ENCODE results near the gene NCAPG2.
A peak's percentile ranks its signal among the peaks of the same experiment; 100 is the strongest.

The NCAPG2 gene, protein sequence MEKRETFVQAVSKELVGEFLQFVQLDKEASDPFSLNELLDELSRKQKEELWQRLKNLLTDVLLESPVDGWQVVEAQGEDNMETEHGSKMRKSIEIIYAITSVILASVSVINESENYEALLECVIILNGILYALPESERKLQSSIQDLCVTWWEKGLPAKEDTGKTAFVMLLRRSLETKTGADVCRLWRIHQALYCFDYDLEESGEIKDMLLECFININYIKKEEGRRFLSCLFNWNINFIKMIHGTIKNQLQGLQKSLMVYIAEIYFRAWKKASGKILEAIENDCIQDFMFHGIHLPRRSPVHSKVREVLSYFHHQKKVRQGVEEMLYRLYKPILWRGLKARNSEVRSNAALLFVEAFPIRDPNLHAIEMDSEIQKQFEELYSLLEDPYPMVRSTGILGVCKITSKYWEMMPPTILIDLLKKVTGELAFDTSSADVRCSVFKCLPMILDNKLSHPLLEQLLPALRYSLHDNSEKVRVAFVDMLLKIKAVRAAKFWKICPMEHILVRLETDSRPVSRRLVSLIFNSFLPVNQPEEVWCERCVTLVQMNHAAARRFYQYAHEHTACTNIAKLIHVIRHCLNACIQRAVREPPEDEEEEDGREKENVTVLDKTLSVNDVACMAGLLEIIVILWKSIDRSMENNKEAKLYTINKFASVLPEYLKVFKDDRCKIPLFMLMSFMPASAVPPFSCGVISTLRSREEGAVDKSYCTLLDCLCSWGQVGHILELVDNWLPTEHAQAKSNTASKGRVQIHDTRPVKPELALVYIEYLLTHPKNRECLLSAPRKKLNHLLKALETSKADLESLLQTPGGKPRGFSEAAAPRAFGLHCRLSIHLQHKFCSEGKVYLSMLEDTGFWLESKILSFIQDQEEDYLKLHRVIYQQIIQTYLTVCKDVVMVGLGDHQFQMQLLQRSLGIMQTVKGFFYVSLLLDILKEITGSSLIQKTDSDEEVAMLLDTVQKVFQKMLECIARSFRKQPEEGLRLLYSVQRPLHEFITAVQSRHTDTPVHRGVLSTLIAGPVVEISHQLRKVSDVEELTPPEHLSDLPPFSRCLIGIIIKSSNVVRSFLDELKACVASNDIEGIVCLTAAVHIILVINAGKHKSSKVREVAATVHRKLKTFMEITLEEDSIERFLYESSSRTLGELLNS

DNA sequence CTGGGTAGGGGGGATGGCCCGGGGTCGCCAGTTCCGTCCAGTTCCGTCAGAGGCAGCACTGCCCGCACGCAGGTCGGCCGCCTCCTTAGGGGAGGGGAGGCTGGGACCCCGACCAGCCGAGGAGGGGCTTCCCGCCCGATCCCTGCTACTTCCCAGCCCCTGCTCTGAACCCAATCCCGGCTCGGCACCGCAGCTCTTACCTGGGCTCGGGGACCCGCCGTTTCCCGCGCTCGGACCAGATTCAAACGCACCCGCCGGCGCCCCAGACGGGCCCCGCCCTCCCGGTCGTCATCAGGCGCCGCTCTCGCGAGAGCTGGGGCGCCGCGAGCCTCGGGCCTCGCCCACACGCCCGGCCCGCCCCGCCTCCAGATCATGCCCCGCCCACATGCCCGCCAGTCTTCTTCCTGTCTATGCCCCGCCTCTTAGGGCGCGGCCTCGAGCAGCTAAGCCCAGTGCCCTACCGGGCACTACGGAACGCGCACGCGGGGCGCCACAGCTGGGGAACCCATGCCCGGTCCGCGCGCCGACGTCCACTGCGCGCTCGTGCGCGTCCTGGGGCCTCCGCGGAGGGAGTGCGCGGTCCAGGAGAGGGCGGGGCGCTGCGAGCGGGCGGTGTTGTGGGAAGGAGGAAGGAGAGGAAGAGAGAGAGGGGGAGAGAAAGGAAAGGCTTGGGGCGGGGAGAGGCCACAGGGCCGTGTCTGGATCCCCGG is at the start of gene NCAPG2:
Gene NCAPG2 (minus strand): TSS at position 281 of the 710 bp plus-strand sequence. CDS start 2,905 bp downstream, outside the sequence.
- DNase-seq (ENCODE audit: low read depth in 2 of 3, low spot score in 1 of 3) = peak; percentile 96 to 98 (median 96)

DNA sequence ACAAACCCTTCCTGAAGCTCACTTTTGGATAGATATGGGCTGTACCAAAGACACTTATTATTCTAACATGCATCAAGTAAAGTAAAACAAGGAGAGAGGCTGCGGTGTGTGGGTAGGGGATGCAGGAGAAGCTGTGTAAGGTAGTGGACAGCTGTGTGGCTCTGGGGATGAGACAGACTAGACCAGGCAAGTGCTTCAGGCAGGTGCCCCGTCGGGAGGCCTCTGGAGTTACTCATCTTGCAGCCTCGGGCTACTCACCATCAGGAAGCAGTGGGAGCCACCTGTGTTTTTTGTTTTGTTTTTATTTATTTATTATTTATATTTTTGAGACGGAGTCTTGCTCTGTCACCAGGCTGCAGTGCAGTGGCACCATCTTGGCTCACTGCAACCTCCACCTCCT is 49.3 kb upstream of the NCAPG2 start:
- no peak for DNase-seq (ENCODE audit: low read depth in 2 of 3, low spot score in 1 of 3)

DNA sequence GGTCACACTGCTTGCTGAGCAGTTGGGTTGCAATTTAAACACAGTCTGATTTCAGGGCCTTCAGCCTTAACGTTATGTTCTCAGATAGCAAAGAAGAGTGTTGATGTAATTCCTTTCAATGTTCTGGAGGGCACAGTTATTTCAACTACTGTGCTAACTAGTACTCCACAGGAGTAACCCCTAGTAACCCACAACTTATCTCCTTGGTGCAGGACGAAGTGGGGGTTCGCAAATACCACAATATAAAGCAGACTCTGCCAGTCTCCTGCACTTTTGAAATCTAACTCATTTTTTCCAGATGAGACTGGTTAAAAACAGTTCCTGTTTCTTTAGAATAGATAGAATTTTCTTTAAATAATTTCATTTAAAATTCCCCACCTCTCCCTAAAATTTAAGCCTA is 47.1 kb upstream of the NCAPG2 start:
- DNase-seq (ENCODE audit: low read depth in 2 of 3, low spot score in 1 of 3) = no peak

DNA sequence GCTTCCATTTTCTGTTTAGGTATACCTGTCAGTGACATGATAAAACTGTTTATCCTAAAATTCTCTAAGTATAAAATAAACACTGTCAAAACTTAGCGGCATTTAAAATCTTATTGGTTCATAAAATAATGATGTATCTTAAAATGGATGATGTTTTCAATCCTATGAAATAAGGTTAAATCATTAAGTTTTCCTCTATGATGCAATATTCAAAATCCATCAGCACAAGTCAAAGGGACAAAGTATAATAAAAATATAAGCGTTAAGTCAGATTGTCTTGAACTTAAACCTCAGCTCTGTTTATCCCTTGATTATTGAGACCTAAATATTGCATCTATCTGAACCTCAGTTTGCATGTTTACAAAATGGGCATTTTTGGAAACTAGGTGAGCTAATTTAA is 46.6 kb upstream of the NCAPG2 start:
- DNase-seq (ENCODE audit: low read depth in 2 of 3, low spot score in 1 of 3) = no peak

DNA sequence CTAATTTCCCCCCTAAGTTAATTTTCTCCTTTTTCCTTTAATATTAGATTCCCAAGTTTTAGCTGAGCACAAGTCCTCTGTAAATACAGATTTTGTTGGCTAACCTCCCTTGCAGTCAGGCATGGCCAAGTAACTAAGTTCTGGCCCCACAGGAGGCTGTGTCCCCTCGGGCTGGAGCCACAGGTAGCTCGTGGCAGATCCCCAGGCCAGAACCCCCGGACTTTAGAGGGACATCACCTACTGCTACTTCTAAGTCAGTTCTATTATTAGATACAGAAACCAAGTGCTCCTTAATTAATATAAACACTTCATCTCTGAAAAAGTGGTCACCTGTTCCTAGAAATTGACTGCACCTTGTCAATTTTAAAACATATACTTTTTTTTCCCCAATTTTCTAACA is 46.1 kb upstream of the NCAPG2 start:
- DNase-seq (ENCODE audit: low read depth in 2 of 3, low spot score in 1 of 3) = no peak

DNA sequence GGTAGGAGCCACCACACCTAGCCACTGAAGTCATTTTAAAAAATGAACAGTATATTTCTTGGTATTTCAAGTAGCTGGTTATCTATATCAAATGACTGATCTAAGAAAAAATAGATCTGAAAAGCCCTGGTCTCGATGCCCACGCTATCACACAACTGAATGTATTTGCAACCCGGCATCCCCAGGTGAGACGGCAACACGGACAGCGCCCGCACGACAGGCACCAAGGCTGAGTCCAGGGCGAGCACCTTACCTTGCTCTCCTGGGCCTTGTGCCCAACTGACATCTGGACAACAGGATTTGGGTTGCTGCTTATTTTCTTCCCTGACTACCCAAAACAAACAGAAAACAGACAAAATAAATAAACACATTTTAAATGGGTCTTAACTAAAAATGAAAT is 44.8 kb upstream of the NCAPG2 start:
- no peak for DNase-seq (ENCODE audit: low read depth in 2 of 3, low spot score in 1 of 3)

DNA sequence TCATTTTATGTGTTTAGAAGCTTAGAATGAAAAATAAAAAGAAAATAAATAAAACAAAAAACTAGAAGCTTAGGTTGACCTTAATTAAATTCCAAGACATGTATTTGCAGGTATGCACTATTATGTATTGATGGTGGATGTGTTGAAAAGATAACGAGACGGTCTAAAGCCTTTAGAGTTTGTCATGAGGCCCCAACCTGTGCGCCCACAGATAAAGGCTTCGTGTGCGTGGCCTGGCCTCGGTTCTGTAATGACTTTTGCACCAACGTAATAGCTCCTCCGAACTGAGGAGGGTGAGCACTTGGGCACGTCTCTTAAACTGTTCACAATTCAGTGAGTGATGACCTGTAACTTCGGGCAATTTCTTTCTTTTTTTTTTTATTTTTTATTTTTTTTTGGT is 43.7 kb upstream of the NCAPG2 start:
- no peak for DNase-seq (ENCODE audit: low read depth in 2 of 3, low spot score in 1 of 3)

DNA sequence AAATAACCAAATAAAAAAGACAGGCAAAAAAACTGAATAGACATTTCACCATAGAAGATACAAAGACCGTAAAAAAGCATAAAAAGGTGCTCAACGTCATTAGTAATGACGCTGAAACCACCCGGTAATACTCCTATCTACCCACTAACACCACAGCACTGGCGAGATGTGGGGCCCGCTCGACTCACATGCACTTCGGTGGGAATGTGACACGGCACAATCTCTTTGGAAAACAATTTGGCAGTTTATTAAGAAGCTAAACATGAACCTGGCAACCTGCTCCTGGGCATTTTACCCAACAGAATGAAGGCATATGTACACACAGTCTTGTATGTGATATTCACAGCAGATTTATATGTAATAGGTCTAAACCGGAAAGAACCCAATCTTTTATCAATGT is 42.8 kb upstream of the NCAPG2 start:
- DNase-seq (ENCODE audit: low read depth in 2 of 3, low spot score in 1 of 3) = no peak

DNA sequence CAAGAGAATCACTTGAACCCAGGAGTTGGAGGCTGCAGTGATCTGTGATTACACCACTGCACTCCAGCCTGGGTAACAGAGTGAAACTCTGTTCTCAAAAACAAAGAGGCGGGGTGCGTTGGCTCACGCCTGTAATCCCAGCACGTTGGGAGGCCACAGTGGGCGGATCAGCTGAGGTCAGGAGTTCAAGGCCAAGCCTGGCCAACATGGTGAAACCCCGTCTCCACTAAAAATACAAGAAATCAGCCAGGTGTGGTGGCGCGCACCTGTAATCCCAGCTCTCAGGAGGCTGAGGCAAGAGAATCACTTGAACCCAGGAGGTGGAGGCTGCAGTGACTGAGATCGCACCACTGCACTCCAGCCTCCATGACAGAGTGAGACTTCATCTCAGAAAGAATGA is 42.4 kb upstream of the NCAPG2 start:
- no peak for DNase-seq (ENCODE audit: low read depth in 2 of 3, low spot score in 1 of 3)

DNA sequence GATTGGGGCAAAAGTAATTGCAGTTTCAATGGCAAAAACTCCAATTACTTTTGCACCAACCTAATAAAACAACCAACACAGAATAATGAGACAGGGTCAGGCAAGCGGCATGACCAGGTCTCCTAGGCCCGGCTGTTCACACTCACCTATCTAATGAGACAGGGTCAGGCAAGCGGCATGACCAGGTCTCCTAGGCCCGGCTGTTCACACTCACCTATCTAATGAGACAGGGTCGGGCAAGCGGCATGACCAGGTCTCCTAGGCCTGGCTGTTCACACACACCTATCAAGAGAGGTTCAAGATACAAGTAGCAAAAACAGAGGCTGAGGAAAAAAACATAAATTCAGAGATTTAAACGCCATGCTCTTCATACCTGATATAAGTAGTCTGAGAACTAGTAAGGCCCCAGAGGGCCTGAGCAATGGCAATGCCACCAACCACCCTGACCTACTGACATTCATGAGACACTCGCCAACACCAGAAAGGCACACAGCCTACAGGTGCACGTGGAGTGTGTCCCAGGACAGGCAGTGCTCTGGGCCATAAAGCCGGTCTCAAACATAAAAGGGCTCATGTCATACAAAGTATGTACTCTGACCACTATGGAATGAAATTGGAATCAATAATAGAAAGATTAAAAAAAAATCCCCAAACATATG is 40.6 kb upstream of the NCAPG2 start:
- no peak for DNase-seq (ENCODE audit: low read depth in 2 of 3, low spot score in 1 of 3)

DNA sequence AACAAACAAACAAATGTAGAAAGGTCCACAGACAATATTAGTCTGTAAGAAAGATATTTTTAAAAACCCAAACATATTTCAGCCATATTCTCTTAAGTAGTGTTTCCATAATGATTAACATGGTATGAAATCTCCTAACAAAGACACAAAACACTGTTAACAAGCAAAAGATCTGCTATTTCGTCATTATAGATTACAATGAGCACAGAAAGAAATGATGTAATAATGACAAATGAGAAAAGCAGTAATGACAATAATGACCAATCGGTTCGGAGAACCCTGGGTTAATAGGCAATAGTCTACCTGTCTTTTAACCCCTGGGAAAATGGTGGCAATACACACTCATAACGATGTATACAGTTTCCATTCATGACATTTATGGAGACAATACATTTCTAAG is 39.5 kb upstream of the NCAPG2 start:
- no peak for DNase-seq (ENCODE audit: low read depth in 2 of 3, low spot score in 1 of 3)

DNA sequence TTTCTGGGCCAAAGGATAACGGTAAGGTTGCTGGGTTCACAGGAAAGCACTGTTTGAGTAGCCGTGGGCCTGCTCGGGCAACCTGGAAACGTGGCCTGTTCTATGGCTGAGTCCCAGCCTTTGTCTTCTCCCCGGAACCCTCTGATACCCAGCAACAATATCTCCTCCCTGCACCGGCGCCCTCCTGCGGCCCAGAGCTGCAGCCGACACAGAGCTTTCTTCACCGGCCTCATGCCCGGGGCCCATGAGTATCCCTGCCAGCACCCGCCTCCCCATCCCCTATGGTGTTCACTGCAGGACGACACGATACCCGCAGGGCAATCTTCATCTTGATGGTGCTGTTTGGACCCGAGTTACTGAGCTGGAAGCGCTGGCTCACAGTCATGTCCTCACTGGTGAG is 38.6 kb upstream of the NCAPG2 start:
- no peak for DNase-seq (ENCODE audit: low read depth in 2 of 3, low spot score in 1 of 3)

DNA sequence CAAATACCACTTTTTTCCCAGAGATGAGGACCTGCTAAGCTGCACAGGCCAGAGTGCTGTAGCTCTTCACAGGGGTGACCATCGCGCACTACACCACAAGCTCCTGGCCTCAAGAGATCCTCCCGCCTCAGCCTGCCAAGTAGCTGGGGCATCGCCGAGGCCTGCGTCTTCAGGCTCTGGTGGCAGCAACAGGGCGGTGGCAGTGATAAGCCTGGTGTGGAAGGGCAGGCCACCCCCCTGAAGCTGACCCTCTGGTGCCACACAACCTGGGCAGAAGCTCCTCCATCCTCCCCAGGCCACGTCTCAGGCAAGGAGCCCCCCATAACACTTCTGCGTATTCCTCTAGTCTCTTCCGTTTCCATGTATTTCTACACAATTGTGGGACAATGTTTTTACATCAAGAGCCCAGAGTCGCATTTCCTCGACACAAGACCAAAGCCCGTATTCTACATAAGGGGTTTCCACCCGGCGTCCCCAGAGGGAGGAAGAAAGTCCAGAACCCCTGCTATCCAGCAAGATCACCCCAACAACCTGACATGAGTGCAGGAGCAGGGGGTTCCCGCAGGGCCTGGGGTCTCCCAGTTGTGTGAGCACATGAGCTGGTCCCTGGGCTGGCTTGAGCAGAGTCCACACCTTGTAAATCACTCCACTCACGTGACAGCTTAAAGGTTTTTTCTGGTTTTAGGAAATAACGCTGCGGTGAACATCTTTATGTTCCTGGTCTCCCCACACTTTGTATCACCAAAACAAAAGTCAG is 37.6 kb upstream of the NCAPG2 start:
- no peak for DNase-seq (ENCODE audit: low read depth in 2 of 3, low spot score in 1 of 3)

DNA sequence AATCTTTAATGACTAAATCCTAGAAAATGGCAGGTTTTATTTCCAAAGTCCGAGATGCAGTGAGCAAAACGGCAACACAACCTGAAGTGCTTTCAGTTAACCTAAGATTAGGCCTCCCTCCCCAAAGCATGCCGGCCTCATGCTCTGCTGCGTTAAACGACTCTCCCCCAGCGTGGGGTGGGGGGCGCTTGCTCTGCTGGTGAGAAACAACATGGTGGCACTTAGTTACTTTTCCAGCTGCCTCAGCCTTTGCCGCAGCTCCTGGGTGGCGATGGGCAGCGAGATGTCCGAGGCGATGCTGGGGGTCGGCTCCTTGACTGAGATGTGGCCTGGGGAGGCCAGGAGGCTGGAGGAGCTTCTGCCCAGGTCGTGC is 36.7 kb upstream of the NCAPG2 start:
- no peak for DNase-seq (ENCODE audit: low read depth in 2 of 3, low spot score in 1 of 3)

DNA sequence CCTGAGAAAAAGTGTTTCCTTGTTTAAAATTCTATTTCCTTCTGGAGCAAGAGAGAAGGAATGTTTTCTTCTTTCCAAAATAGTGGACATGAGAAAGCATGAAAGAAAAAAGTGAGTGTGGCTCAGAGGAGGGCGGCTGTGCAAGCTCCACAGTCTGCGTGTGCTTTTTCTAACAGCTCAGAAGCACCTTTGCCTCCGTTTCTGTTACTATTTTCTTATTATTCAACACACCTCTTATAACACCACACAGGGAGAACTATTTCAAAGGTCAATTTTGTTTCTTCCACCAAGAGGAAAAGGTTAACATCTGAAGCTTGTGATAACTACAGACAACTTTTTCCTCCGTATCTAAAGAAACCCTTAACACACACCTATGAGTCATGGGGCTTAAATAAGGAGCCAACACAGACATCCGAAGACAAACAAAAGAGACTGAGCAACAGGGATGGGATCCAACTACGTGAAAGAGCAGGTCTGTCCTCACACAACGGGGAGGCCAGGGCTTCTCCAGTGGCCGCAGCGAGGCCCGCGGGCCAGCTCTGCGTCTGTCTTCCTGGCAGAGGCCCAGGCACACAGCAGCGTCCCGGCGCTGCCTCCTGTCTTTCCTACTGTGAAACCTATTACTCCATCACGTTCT is 36.2 kb upstream of the NCAPG2 start:
- no peak for DNase-seq (ENCODE audit: low read depth in 2 of 3, low spot score in 1 of 3)

DNA sequence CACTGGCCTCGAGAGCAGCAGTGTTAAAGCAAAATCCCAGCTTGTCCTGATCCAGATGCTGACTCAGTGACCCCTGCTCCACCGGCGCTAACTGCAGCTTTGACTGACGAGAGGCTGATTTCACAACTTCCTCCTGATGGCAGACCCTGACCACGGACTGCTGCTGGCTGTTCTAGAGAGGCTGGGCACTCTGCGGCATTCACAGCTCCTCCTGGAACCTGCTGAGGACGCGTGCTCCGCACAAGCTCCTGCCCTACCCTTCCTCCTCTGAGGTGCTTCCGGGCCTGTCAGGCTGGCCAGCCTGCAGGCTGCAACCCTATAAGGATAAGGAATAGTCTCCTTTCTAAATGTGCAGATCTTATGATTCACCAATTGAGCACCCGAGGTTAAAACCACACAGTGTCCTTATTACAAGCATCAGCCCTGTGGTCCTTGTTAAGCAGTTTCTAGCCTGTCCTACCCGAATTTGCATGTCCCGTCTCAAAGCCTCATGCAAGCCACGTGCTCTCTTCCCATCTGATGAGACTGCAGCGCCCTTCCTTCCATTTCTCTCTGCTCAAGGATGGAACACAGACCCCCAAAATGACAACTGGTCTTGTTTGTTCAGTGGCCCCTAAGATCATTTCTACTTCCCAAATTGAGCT is 35.5 kb upstream of the NCAPG2 start:
- DNase-seq (ENCODE audit: low read depth in 2 of 3, low spot score in 1 of 3) = no peak

DNA sequence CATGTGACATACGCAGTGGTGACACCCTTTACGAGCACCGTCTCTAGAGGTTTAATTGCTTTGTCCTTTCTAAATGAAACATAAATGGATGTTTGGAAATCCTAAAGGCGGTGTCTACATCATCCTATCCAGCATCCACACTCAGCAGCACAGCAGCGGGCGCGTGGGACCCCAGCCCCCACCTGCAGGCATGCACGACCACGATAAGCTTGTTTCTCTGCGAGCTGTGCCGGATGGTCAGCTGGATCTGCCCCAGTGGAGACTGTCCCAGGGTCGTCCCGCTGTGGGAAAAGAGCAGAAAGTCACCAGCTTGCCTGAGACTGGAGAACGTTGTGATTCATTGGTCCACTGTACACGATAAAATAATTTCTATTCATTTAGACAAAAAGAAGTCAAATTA is 34.2 kb upstream of the NCAPG2 start:
- DNase-seq (ENCODE audit: low read depth in 2 of 3, low spot score in 1 of 3) = no peak

DNA sequence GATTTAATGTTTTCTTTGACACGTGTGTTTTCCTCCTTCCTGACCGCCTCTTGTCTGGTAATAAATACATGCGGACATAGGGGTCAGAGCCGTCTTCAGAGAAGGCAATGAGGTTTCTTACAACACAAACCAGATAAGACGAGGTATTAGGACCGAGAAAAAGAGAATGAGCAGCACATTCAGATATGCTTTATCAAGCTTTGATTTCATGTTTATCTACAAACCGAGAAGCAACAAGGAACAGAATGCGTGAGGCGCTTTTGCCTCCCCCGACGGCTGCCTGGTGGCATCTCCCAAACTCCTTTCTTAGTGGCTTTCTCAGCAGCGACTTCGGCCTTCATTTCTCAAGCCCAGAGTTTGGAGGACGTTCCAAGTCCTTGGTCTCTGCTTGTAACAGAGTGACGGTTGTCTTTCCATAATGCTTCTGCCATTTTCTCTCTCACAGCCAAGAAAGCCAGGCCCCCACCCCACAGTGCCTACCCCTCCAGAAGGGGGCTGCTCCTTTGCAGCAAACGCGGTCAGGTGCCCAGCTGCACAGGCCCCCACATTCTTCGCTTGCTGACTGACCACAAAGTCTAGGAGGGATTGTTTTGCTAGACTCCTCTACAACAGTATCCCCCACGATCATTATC is 32.6 kb upstream of the NCAPG2 start:
- no peak for DNase-seq (ENCODE audit: low read depth in 2 of 3, low spot score in 1 of 3)

DNA sequence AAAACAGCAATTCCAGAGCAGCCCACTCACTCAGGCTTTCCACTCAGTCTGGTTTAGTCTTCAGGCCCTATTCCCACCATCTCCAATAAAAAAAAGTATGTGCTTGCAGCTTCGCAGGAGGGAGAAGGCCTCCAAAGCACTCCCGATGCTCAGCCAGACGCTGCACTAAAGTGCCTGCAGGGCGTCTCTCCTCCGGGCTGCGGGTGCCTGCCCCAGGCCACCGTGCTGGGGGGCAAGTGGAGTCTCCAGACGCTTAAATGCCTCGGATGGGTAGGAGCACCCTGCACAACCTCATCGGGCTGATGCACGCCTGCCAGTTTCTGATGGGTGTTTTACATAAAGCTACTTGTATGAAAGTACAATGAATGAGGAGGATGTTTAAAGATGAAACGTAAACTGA is 31.3 kb upstream of the NCAPG2 start:
- DNase-seq (ENCODE audit: low read depth in 2 of 3, low spot score in 1 of 3) = no peak

All from stimulated activated CD4-positive, alpha-beta T cell treated with anti-CD3 and anti-CD28 coated beads, Interleukin-12 subunit alpha, Interleukin-12 subunit beta, amount 100 ng/mL, for 48 hours (primary cell).